ENCODE data around the gene SCN4B. TPM values are rescaled to one million over a fixed set of nuclear protein-coding genes. Genes with fewer than 3 reads are reported as not detected.

Gene SCN4B
- total RNA-seq (2021; ENCODE audit: unreplicated experiment) (0.33 TPM), Bru-seq, nascent RNA (percentile 13 among the genes with signal in this experiment), BruChase-seq, experiment 1, labeled RNA remaining after a 2-hour chase (percentile 8 among the genes with signal in this experiment), BruChase-seq, experiment 2, labeled RNA remaining after a 6-hour chase (percentile 17 among the genes with signal in this experiment)
- polyA plus RNA-seq (2012; ENCODE audit: insufficient read length), result not detected
- long read RNA-seq, result 0 reads

- Histone ChIP-seq H3K4me3 (ENCODE audit: low read depth in 2 of 2, low read length in 2 of 2) (peak within 1 kb of the TSS; percentile 49 to 50), H3K4me1 (ENCODE audit: control insufficient read depth, insufficient read depth, low read length) (peaks cover 4% of the 10 kb centered on the region), H3K27me3 (ENCODE audit: control insufficient read depth, insufficient read depth, low read length) (peaks cover 31% of the 10 kb centered on the region), H3K27ac (ENCODE audit: low read length) (no peak within 1 kb of the TSS), H3K9me3 (ENCODE audit: control insufficient read depth, insufficient read depth, low read depth, low read length) (no peaks in the 10 kb centered on the region), H3K36me3 (ENCODE audit: control insufficient read depth, insufficient read depth, low read length) (no peaks in the 10 kb centered on the region)
- DNase-seq (ENCODE audit: low read depth, low spot score), result no peak
- TF ChIP-seq POLR2AphosphoS5 (IDR thresholded peaks at IDR 0.05; ENCODE audit: low read depth, low read length), result no peak
- no peak for TF ChIP-seq TCF7L2 (IDR thresholded peaks at IDR 0.05; ENCODE audit: low read depth, low read length)
- TF ChIP-seq SIN3A (IDR thresholded peaks at IDR 0.05; ENCODE audit: borderline replicate concordance, insufficient read depth, low read depth, low read length), result no peak
- TF ChIP-seq REST (IDR thresholded peaks at IDR 0.05; ENCODE audit: insufficient read depth in 1 of 2, low read depth in 2 of 2, low read length in 1 of 2), result no peak
- TF ChIP-seq CTCF (IDR thresholded peaks at IDR 0.05), result no peak
- intact Hi-C loops (cut with micrococcal nuclease; ENCODE audit: unreplicated experiment) (loop anchor here (5.0 kb wide), 1 partner anchor 139 kb away; no protein-coding TSS in a partner anchor), in situ Hi-C loops (cut with HindIII; ENCODE audit: low pct_unique_long_range_greater_than_20kb, low sequenced_read_pairs) (no loop called here)
- ATAC-seq, result peak; percentile 82
- CTCF ChIA-PET, result interaction anchor here (0.6 to 0.7 kb wide), 5 partner anchors 14 to 466 kb away, joined by 3 to 4 read pairs (median 3); no protein-coding TSS in a partner anchor
- no TSS peak for BruUV-seq (replicated peaks)
- POLR2A ChIA-PET, result interaction anchor here (0.6 kb wide), 1 partner anchor 237 kb away, joined by 12 read pairs; no protein-coding TSS in a partner anchor
These were observed at the start of gene SCN4B for GRCh38 chr11:118152552-118153471. SCN4B (minus strand) TSS chr11:118152823; CDS start chr11:118152673, 150 bp downstream.

DNA sequence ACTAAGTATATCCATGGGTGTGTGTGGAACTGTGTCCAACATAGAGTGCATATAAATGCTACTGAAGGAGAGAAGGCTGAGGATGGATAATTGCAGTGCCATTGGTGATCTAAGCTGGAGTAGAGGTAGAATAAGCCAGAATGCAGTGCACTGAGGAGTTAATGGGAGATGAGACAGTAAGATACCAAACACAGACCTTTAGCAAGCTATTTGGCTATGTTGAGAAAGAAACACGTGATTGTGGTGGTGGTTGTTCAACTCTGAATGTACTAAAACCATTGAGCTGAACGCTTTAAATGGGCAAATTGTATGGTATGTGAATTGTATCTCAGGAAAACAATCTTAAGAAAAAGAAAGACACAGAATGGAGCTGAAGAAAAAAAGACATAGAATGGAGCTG, 49.3 kb upstream of the SCN4B start:
- CTCF ChIA-PET, result interaction anchor here (0.5 kb wide), 1 partner anchor 134 kb away, joined by 5 read pairs; no protein-coding TSS in a partner anchor
- peaks cover 32% of the 10 kb centered on the region for H3K27me3 ChIP-seq (ENCODE audit: control insufficient read depth, insufficient read depth, low read length)
- H3K9me3 ChIP-seq (ENCODE audit: control insufficient read depth, insufficient read depth, low read depth, low read length), result no peaks in the 10 kb centered on the region
- H3K4me3 ChIP-seq (ENCODE audit: low read depth in 2 of 2, low read length in 2 of 2), result no peak overlapping the region
- POLR2A ChIA-PET, result interaction anchor here (0.6 kb wide), 1 partner anchor 43 kb away, joined by 4 read pairs; no protein-coding TSS in a partner anchor
- 0 out of 2 replicates have a peak, but pooled peaks cover 3% of the 10 kb centered on the region for H3K4me1 ChIP-seq (ENCODE audit: control insufficient read depth, insufficient read depth, low read length)
- ATAC-seq (no peak), DNase-seq (ENCODE audit: low read depth, low spot score) (no peak)
- in situ Hi-C loops (cut with HindIII; ENCODE audit: low pct_unique_long_range_greater_than_20kb, low sequenced_read_pairs) (no loop called here), intact Hi-C loops (cut with micrococcal nuclease; ENCODE audit: unreplicated experiment) (no loop called here)
- TF ChIP-seq POLR2AphosphoS5 (IDR thresholded peaks at IDR 0.05; ENCODE audit: low read depth, low read length) (no peak), CTCF (IDR thresholded peaks at IDR 0.05) (no peak), SIN3A (IDR thresholded peaks at IDR 0.05; ENCODE audit: borderline replicate concordance, insufficient read depth, low read depth, low read length) (no peak), TCF7L2 (IDR thresholded peaks at IDR 0.05; ENCODE audit: low read depth, low read length) (no peak), REST (IDR thresholded peaks at IDR 0.05; ENCODE audit: insufficient read depth in 1 of 2, low read depth in 2 of 2, low read length in 1 of 2) (no peak)
- no peak overlapping the region for H3K27ac ChIP-seq (ENCODE audit: low read length)
- no TSS peak for BruUV-seq (replicated peaks)
- H3K36me3 ChIP-seq (ENCODE audit: control insufficient read depth, insufficient read depth, low read length), result no peaks in the 10 kb centered on the region
